Mesenteric fat pad (tissue), 1 donor: Measurements from ENCODE around the gene TTC6. TPM values are rescaled to one million over a fixed set of nuclear protein-coding genes. Genes with fewer than 3 reads are reported as not detected.
"Not testable (repeated sequence)": the region's sequence is repeated elsewhere in the genome, so short reads cannot be mapped to it uniquely, and the experiment has no call there.

ENCODE experiments used
- DNase-seq: peaks from one replicate; pipeline ENCODE4 v3.0.0-alpha.2; 2020; ENCODE audit warnings: low spot score
- long read RNA-seq: library from polyadenylated mRNA; unstranded; transcript quantifications from one replicate; pipeline ENCODE4 v2.0.0, GENCODE V29; 2020
- total RNA-seq: library from RNA; stranded (reverse); fragmentation: NEBNext Ultra II Directional; extraction: Animal tissue kit (Norgen Biotek cat#: 25700); gene quantifications from one replicate; pipeline ENCODE4 v1.2.1, GENCODE V29; 2021
- donor health status: DM: yes; HTN: yes; CAD: no.

Gene TTC6
- not detected for total RNA-seq
- long read RNA-seq = 0 reads

- no peak for DNase-seq
Observed at GRCh38 chr14:37594971-37595808, at the start of gene TTC6, which contains the start of gene FOXA1. TTC6 (plus strand) TSS chr14:37595629; CDS start chr14:37622065, 26,436 bp downstream. FOXA1 (minus strand) TSS chr14:37595249; CDS start chr14:37594972, 277 bp downstream.

GRCh38 chr14:37546621-37547447 lies 48.6 kb upstream of the TTC6 start:
- DNase-seq = no peak

GRCh38 chr14:37550511-37550910 lies 44.9 kb upstream of the TTC6 start:
- DNase-seq = no peak

GRCh38 chr14:37551119-37551518 lies 44.3 kb upstream of the TTC6 start:
- no peak for DNase-seq

GRCh38 chr14:37553935-37554550 lies 41.4 kb upstream of the TTC6 start:
- DNase-seq = no peak

- not testable (repeated sequence) for DNase-seq
Observed at GRCh38 chr14:37555596-37555995, 39.8 kb upstream of the TTC6 start.

- no peak for DNase-seq
Observed at GRCh38 chr14:37558740-37559139, 36.7 kb upstream of the TTC6 start.

- no peak for DNase-seq
Observed at GRCh38 chr14:37559386-37559785, 36.0 kb upstream of the TTC6 start.

- no peak for DNase-seq
Observed at GRCh38 chr14:37563189-37563588, 32.2 kb upstream of the TTC6 start.

- no peak for DNase-seq
Observed at GRCh38 chr14:37565550-37565949, 29.9 kb upstream of the TTC6 start.

- no peak for DNase-seq
Observed at GRCh38 chr14:37566811-37567371, 28.5 kb upstream of the TTC6 start.

GRCh38 chr14:37569729-37570128 lies 25.7 kb upstream of the TTC6 start:
- no peak for DNase-seq

GRCh38 chr14:37571391-37571790 lies 24.0 kb upstream of the TTC6 start:
- no peak for DNase-seq

- DNase-seq = no peak
Observed at GRCh38 chr14:37573356-37573755, 22.1 kb upstream of the TTC6 start.

GRCh38 chr14:37579274-37579673 lies 16.2 kb upstream of the TTC6 start:
- no peak for DNase-seq

GRCh38 chr14:37580146-37580545 lies 15.3 kb upstream of the TTC6 start:
- DNase-seq = no peak

- DNase-seq = no peak
Observed at GRCh38 chr14:37583358-37584210, 11.8 kb upstream of the TTC6 start.

- DNase-seq = no peak
Observed at GRCh38 chr14:37584211-37585100, 11.0 kb upstream of the TTC6 start.

- no peak for DNase-seq
Observed at GRCh38 chr14:37585101-37585511, 10.3 kb upstream of the TTC6 start.
